Measurements from ENCODE around the gene PKM. TPM values are rescaled to one million over a fixed set of nuclear protein-coding genes. Genes with fewer than 3 reads are reported as not detected.

Gene PKM
- polyA plus RNA-seq, 4 donors: 320 to 718 (median 630) TPM

- DNase-seq (ENCODE audit: low read depth in 4 of 4, low spot score in 3 of 4): no peak
Measured at GRCh38 chr15:72202302-72202701, 28.7 kb downstream of the PKM start.

GRCh38 chr15:72201391-72201921 lies 29.5 kb downstream of the PKM start:
- no peak for DNase-seq (ENCODE audit: low read depth in 4 of 4, low spot score in 3 of 4)

- no peak for DNase-seq (ENCODE audit: low read depth in 4 of 4, low spot score in 3 of 4)
Measured at GRCh38 chr15:72200395-72201237, 30.4 kb downstream of the PKM start.

GRCh38 chr15:72199721-72200212 lies 31.2 kb downstream of the PKM start:
- DNase-seq (ENCODE audit: low read depth in 4 of 4, low spot score in 3 of 4): peak in 1 of 4 donors; percentile 55

GRCh38 chr15:72199205-72199515 lies 31.8 kb downstream of the PKM start:
- no peak for DNase-seq (ENCODE audit: low read depth in 4 of 4, low spot score in 3 of 4)

- no peak for DNase-seq (ENCODE audit: low read depth in 4 of 4, low spot score in 3 of 4)
Measured at GRCh38 chr15:72198356-72199204, 32.4 kb downstream of the PKM start.

- DNase-seq (ENCODE audit: low read depth in 4 of 4, low spot score in 3 of 4): no peak
Measured at GRCh38 chr15:72197460-72198355, 33.3 kb downstream of the PKM start, which contains the start of gene GRAMD2A. Gene GRAMD2A, minus strand, starts transcription at chr15:72197787.

GRCh38 chr15:72197041-72197459 lies 33.9 kb downstream of the PKM start:
- DNase-seq (ENCODE audit: low read depth in 4 of 4, low spot score in 3 of 4): no peak

- DNase-seq (ENCODE audit: low read depth in 4 of 4, low spot score in 3 of 4): no peak
Measured at GRCh38 chr15:72196409-72197040, 34.5 kb downstream of the PKM start.

GRCh38 chr15:72195101-72195511 lies 35.9 kb downstream of the PKM start:
- DNase-seq (ENCODE audit: low read depth in 4 of 4, low spot score in 3 of 4): no peak

GRCh38 chr15:72193836-72194396 lies 37.1 kb downstream of the PKM start:
- no peak for DNase-seq (ENCODE audit: low read depth in 4 of 4, low spot score in 3 of 4)

- DNase-seq (ENCODE audit: low read depth in 4 of 4, low spot score in 3 of 4): no peak
Measured at GRCh38 chr15:72192416-72192815, 38.6 kb downstream of the PKM start.

- DNase-seq (ENCODE audit: low read depth in 4 of 4, low spot score in 3 of 4): no peak
Measured at GRCh38 chr15:72189250-72189902, 41.6 kb downstream of the PKM start.

- no peak for DNase-seq (ENCODE audit: low read depth in 4 of 4, low spot score in 3 of 4)
Measured at GRCh38 chr15:72184165-72184811, 46.7 kb downstream of the PKM start.

GRCh38 chr15:72183781-72184164 lies 47.2 kb downstream of the PKM start:
- no peak for DNase-seq (ENCODE audit: low read depth in 4 of 4, low spot score in 3 of 4)

GRCh38 chr15:72182673-72183072 lies 48.3 kb downstream of the PKM start:
- DNase-seq (ENCODE audit: low read depth in 4 of 4, low spot score in 3 of 4): no peak

GRCh38 chr15:72182244-72182643 lies 48.7 kb downstream of the PKM start:
- DNase-seq (ENCODE audit: low read depth in 4 of 4, low spot score in 3 of 4): no peak

- DNase-seq (ENCODE audit: low read depth in 4 of 4, low spot score in 3 of 4): no peak
Measured at GRCh38 chr15:72180761-72181324, 50.1 kb downstream of the PKM start.
